ENCODE measurements around the gene ARFRP1. TPM values are rescaled to one million over a fixed set of nuclear protein-coding genes. Genes with fewer than 3 reads are reported as not detected.

ARFRP1 gene
- total RNA-seq, 2 experiments from 2014 or later, result 62.6 to 62.7 TPM

- Mint-ChIP-seq H3K4me1 (peaks cover 11% of the 10 kb centered on the region), H3K36me3 (peaks cover 10% of the 10 kb centered on the region), H3K4me3 (no peak overlapping the region), H3K27me3 (no peaks in the 10 kb centered on the region), H3K9me3 (ENCODE audit: low read depth) (no peaks in the 10 kb centered on the region), H3K27ac (no peak overlapping the region)
- no peak for DNase-seq
- no peak for ATAC-seq
- CTCF ChIA-PET, result no interaction called here
These were observed 14.6 kb downstream of the ARFRP1 start for GRCh38 chr20:63693083-63693732.

GRCh38 chr20:63692436-63693082 is 15.2 kb downstream of the ARFRP1 start:
- ATAC-seq (no peak), DNase-seq (no peak)
- Mint-ChIP-seq H3K36me3 (peaks cover 10% of the 10 kb centered on the region), H3K27me3 (no peaks in the 10 kb centered on the region), H3K9me3 (ENCODE audit: low read depth) (no peaks in the 10 kb centered on the region), H3K4me3 (no peak overlapping the region), H3K4me1 (peaks cover 10% of the 10 kb centered on the region), H3K27ac (no peak overlapping the region)
- CTCF ChIA-PET, result no interaction called here

DNA sequence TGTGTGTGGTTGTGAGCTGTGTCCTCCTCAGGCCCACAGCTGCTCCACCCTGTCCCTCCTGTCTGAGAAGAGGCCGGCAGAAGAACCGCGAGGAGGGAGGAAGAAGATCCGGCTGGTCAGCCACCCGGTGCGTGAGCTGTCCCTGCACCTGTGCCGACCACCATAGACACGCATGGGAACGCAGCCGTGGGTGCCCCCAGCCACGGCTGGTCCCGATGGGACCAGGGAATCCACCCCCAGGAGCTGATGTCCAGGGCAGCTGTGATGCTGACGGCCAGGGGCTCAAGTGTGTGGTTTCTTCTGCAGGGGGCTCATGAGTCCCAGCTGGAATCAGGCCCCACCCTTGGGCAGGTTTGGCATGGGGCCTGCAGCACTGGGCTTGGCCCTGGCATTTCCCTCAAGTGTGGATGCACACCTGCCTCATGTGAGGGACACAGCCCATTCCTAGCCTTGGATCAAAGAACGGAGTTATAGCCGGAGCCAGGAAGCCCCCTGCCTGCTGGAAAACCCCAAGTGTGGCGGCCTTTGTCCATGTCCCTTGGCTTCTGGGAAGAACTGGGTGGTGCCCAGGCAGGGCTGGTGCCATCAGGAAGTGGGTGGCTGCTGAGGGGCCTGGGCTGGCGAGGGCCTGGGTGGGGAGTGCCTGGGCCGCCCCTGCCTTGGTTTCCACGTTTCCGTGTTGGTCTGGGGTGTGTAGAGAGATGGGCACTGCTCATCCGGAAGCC is 15.9 kb downstream of the ARFRP1 start:
- no peaks in the 10 kb centered on the region for H3K27me3 Mint-ChIP-seq
- no peak overlapping the region for H3K27ac Mint-ChIP-seq
- peaks cover 10% of the 10 kb centered on the region for H3K36me3 Mint-ChIP-seq
- CTCF ChIA-PET, result no interaction called here
- H3K4me1 Mint-ChIP-seq, result peaks cover 6% of the 10 kb centered on the region
- H3K4me3 Mint-ChIP-seq, result no peak overlapping the region
- no peak for ATAC-seq
- H3K9me3 Mint-ChIP-seq (ENCODE audit: low read depth), result no peaks in the 10 kb centered on the region
- no peak for DNase-seq

DNA sequence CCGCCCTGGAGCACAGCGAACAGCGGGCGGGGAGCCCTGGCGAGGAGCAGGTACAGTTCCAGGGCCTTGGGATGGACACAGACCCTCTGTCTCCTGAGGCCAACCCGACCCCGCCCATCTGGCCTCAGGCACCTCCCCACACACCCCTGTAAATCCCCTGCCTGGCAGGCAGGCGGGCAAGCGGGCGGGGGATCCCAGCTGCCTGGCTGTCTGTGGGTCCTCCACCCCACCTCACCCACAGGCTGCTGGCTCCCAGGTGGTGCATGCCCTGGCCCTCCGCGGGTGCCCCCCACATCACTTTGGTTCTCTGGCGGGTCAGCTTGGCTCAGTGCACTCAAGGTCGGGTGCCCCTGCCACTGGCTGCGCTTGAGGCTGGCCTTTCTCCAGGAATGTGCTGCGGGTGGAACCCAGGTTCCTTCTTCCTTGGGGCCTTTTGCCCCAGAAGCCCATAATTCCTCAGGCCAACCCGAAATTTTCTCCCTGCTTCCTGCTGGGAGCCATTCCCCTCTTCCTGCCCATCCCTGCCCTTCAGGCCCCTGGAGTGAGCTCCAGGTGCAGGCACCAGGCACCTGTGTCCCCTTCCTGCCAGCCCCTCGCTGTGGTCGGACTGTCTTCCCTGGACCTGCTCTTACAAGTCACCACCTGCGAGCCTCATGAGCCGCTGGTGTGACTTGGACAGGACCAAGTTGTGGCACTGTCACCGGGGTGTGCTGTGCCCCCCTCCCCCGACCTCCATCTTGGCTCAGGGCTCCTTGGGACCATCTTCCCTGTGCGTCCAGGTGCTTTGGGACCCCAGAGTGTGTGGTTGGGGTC is 16.7 kb downstream of the ARFRP1 start:
- CTCF ChIA-PET, result no interaction called here
- H3K36me3 Mint-ChIP-seq, result peaks cover 10% of the 10 kb centered on the region
- no peaks in the 10 kb centered on the region for H3K27me3 Mint-ChIP-seq
- ATAC-seq (no peak), DNase-seq (no peak)
- H3K27ac Mint-ChIP-seq, result no peak overlapping the region
- H3K9me3 Mint-ChIP-seq (ENCODE audit: low read depth), result no peaks in the 10 kb centered on the region
- H3K4me3 Mint-ChIP-seq, result no peak overlapping the region
- peaks cover 4% of the 10 kb centered on the region for H3K4me1 Mint-ChIP-seq

DNA sequence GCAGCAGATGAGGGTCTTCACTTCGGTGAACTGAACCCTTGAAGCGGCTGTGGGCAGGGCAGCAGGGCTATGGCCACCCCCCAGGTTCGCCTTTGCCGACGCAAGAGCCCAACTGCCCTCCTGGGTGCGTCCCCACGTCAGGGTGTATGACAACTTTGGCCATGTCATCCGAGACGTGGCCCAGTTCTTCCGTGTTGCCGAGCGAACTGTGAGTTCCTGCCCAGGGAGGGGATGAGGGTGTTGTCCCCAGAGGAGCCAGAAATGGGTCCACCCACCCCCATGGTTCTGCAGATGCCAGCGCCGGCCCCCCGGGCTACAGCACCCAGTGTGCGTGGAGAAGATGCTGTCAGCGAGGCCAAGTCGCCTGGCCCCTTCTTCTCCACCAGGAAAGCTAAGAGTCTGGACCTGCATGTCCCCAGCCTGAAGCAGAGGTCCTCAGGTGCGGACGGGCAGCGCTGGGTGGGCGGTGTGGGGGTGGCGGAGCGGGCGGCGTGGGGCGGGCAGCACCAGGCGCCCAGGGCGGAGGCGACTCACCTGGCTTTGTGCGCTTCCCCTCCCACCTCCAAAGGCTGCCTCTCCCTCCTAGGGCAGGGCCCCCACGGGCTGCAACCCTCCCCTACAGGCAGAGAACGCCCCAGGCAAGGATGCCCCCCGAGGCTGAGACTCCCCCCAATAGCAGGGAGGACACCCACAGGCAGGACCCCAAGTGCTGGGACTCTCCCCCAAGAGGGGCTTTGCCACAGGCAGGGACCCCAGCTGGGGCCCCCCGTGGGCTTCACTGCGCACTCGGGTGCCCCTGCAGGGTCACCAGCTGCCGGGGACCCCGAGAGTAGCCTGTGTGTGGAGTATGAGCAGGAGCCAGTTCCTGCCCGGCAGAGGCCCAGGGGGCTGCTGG is 17.5 kb downstream of the ARFRP1 start:
- peaks cover 3% of the 10 kb centered on the region for H3K4me1 Mint-ChIP-seq
- no peak overlapping the region for H3K4me3 Mint-ChIP-seq
- CTCF ChIA-PET, result no interaction called here
- DNase-seq (no peak), ATAC-seq (no peak)
- no peaks in the 10 kb centered on the region for H3K27me3 Mint-ChIP-seq
- H3K27ac Mint-ChIP-seq, result no peak overlapping the region
- H3K9me3 Mint-ChIP-seq (ENCODE audit: low read depth), result no peaks in the 10 kb centered on the region
- H3K36me3 Mint-ChIP-seq, result peaks cover 10% of the 10 kb centered on the region

DNA sequence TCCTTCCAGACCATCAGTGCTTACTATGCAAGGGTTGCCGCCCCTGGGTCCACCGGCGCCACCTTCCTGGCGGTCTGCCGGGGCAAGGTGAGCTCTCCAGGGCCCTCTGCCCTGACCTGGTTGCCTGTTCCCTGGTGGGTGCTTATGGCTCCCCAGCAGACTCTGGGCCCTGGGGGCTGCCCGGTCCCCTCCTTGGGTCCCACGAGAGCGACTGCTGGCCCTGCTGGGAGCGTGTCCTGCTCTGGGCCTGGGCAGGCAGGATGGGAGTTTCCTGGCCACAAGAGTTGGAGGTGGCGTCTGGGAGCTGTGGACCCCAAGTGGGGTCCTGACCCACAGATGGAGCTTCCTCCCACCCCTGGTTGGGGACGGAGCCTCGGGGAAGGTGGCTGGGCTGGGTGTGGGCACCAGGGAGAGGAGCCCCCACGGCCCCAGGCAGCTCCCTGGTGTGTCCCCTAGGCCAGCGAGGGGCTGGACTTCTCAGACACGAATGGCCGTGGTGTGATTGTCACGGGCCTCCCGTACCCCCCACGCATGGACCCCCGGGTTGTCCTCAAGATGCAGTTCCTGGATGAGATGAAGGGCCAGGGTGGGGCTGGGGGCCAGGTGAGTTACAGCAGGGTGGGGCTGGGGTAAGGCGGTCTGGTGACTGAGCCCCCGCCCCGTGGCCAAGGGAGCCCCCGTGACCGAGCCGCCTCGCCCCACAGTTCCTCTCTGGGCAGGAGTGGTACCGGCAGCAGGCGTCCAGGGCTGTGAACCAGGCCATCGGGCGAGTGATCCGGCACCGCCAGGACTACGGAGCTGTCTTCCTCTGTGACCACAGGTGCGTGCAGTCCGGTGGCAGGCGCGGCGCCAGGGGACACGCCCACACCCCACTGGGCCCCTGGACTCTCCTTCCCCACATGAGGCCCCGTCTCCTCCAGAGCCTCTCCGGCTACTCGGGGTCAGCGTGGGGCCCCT is 18.5 kb downstream of the ARFRP1 start:
- H3K4me3 Mint-ChIP-seq, result no peak overlapping the region
- H3K36me3 Mint-ChIP-seq, result peaks cover 9% of the 10 kb centered on the region
- CTCF ChIA-PET, result no interaction called here
- no peaks in the 10 kb centered on the region for H3K27me3 Mint-ChIP-seq
- ATAC-seq (no peak), DNase-seq (no peak)
- H3K27ac Mint-ChIP-seq, result no peak overlapping the region
- peaks cover 3% of the 10 kb centered on the region for H3K4me1 Mint-ChIP-seq
- H3K9me3 Mint-ChIP-seq (ENCODE audit: low read depth), result no peaks in the 10 kb centered on the region

DNA sequence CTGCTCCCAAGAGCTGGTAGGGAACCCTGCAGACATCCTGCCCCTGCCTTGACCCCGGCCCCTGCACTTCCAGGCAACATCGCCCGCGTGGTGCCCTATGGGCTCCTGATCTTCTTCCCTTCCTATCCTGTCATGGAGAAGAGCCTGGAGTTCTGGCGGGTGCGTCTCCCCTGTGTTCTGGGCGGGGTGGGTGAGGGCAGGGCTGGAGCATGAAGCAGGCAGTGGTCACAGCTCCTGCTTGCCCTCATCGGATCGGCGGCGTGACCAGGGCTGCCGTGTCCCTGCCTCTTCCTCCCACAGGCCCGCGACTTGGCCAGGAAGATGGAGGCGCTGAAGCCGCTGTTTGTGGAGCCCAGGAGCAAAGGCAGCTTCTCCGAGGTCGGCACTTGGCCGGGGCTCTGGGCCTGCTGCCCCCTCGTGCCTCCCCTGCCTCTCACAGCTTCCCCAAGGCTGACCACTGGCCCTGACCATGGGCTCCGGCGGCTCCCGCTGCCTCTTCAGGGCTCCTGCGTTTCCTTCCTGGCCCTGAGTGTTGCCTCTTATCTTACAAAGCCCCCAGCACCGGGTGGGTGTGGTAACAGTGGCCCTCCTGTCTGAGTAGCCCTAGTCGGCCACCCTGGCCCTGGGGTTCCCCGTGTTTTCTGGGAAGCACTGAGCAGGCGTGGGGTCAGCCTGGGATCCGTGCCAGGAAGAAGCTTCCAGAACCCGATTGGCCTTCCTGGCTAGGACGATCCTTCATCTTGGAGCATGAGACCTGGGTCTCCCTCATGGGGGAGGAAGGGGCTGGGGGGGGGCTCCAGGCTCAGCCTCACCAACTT is 19.3 kb downstream of the ARFRP1 start:
- CTCF ChIA-PET, result no interaction called here

DNA sequence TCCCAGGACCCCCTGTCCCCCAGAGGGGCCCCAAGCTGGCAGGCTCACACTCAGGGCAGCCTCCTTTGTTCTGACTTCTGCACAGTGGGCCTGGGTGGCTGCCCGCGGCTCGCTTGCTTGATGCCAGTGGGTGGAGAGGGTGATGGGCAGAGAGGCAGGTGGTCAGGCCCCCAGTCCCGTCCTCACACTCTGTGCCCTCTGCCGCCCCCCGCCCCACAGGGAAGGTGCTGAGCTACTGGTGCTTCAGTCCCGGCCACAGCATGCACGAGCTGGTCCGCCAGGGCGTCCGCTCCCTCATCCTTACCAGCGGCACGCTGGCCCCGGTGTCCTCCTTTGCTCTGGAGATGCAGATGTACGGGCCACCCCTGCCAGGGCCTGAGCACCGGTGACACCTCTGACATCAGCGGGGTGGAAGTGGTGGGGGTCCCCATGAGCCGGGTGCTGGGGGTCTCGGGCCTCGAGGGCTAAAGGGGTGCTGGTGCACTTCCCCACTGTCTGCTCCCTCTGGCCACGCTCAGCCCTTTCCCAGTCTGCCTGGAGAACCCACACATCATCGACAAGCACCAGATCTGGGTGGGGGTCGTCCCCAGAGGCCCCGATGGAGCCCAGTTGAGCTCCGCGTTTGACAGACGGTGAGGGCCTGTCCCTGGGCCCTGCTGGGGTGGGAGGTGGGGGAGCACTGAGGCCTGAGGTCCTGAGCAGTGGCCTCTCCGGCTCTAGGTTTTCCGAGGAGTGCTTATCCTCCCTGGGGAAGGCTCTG is 20.2 kb downstream of the ARFRP1 start:
- ATAC-seq (no peak), DNase-seq (no peak)
- CTCF ChIA-PET, result interaction anchor here (1.0 kb wide), 1 partner anchor 29 kb away, joined by 3 read pairs; the partner anchor contains the start of gene RTEL1
- Mint-ChIP-seq H3K4me3 (no peak overlapping the region), H3K4me1 (peaks cover 4% of the 10 kb centered on the region), H3K27ac (no peak overlapping the region), H3K36me3 (peaks cover 3% of the 10 kb centered on the region), H3K9me3 (ENCODE audit: low read depth) (no peaks in the 10 kb centered on the region), H3K27me3 (no peaks in the 10 kb centered on the region)

More for the DNA sequence above, 19.3 kb downstream of the ARFRP1 start:
- no peak overlapping the region for H3K4me3 Mint-ChIP-seq
- DNase-seq (no peak), ATAC-seq (no peak)
- no peaks in the 10 kb centered on the region for H3K9me3 Mint-ChIP-seq (ENCODE audit: low read depth)
- no peak overlapping the region for H3K27ac Mint-ChIP-seq
- H3K4me1 Mint-ChIP-seq, result peaks cover 3% of the 10 kb centered on the region
- H3K27me3 Mint-ChIP-seq, result no peaks in the 10 kb centered on the region
- peaks cover 3% of the 10 kb centered on the region for H3K36me3 Mint-ChIP-seq

GRCh38 chr20:63686492-63687321 is 21.1 kb downstream of the ARFRP1 start:
- Mint-ChIP-seq H3K36me3 (no peaks in the 10 kb centered on the region), H3K4me1 (peaks cover 7% of the 10 kb centered on the region), H3K27ac (no peak overlapping the region), H3K4me3 (no peak overlapping the region), H3K27me3 (no peaks in the 10 kb centered on the region), H3K9me3 (ENCODE audit: low read depth) (no peaks in the 10 kb centered on the region)
- ATAC-seq (no peak), DNase-seq (no peak)
- CTCF ChIA-PET, result interaction anchor here (1.0 kb wide), 1 partner anchor 29 kb away, joined by 3 read pairs; the partner anchor contains the start of gene RTEL1

- DNase-seq (no peak), ATAC-seq (no peak)
- no peaks in the 10 kb centered on the region for H3K9me3 Mint-ChIP-seq (ENCODE audit: low read depth)
- H3K27ac Mint-ChIP-seq, result no peak overlapping the region
- H3K27me3 Mint-ChIP-seq, result no peaks in the 10 kb centered on the region
- no peak overlapping the region for H3K4me3 Mint-ChIP-seq
- peaks cover 7% of the 10 kb centered on the region for H3K4me1 Mint-ChIP-seq
- H3K36me3 Mint-ChIP-seq, result no peaks in the 10 kb centered on the region
- CTCF ChIA-PET, result no interaction called here
These were observed 21.7 kb downstream of the ARFRP1 start for GRCh38 chr20:63686094-63686491.
